B cell (primary cell): Measurements from ENCODE around the gene PHACTR2. TPM values are rescaled to one million over a fixed set of nuclear protein-coding genes. Genes with fewer than 3 reads are reported as not detected.

ENCODE experiments used
- ATAC-seq: fragments of 200-7000 bp; cut with Tn5 transposase; one replicate; pipeline ENCODE4 v1.10.0; 2021; ENCODE audit warnings: low read depth, mild to moderate bottlenecking, moderate number of reproducible peaks, moderate library complexity
- CTCF ChIA-PET: fragments of 350-600 bp; sonication (Branson Sonifier 250); formaldehyde crosslinking; loops from one replicate; lab custom pipeline; 2021; ENCODE audit warnings: antibody characterized with exemption, inconsistent platforms; lab: Charles Lee
- POLR2A ChIA-PET: fragments of 350-600 bp; sonication (Branson Sonifier 250); formaldehyde crosslinking; loops from one replicate; lab custom pipeline; 2021; ENCODE audit warnings: antibody characterized with exemption; lab: Charles Lee
- DNase-seq: peaks from one replicate; pipeline ENCODE4 v3.0.0; 2013
- H2AFZ ChIP-seq: 2 replicates; pipeline ENCODE4 v1.6.1; 2012; ENCODE audit warnings: mild to moderate bottlenecking, low read depth, low read length; ENCODE audit not compliant: insufficient read depth, poor library complexity, severe bottlenecking
- H3K27ac ChIP-seq, 2 donors: 1 replicate in 1 of 2; 2 replicates in 1 of 2; pipeline ENCODE4 v1.5.1; 2012 to 2013; ENCODE audit warnings: low read length in 2 of 2, mild to moderate bottlenecking in 2 of 2, moderate library complexity in 1 of 2
- H3K27me3 ChIP-seq, 4 experiments: fragments of 200-600 bp in 1 of 4; sonication (generic) in 1 of 4; replicated peaks in 1 of 4; 1 replicate in 2 of 4; 2 replicates in 2 of 4; pipeline versions ENCODE4 v1.6.1 to v1.7.0; 2013 to 2016; ENCODE audit warnings: low read length in 3 of 4, mild to moderate bottlenecking in 2 of 4, mixed read lengths in 1 of 4, moderate library complexity in 1 of 4; ENCODE audit not compliant: insufficient read depth in 4 of 4, control insufficient read depth in 3 of 4; ENCODE audit errors: control extremely low read depth in 1 of 4
- H3K36me3 ChIP-seq, 2 experiments: replicated peaks in 1 of 2; 1 replicate in 1 of 2; 2 replicates in 1 of 2; pipeline versions ENCODE4 v1.6.1 to v1.7.1; 2013; ENCODE audit warnings: low read length in 1 of 2; ENCODE audit not compliant: insufficient read depth in 2 of 2, control insufficient read depth in 1 of 2; ENCODE audit errors: control extremely low read depth in 1 of 2, extremely low read depth in 1 of 2
- H3K4me1 ChIP-seq, 2 donors: fragments of 200-600 bp in 1 of 2; sonication (generic) in 1 of 2; 1 replicate in 1 of 2; 2 replicates in 1 of 2; pipeline versions ENCODE4 v1.5.1 to v1.6.1; 2013 to 2017; ENCODE audit warnings: low read length in 2 of 2; ENCODE audit not compliant: control insufficient read depth in 2 of 2, insufficient read depth in 2 of 2
- H3K4me2 ChIP-seq: replicated peaks from 2 replicates; pipeline ENCODE3; 2012; ENCODE audit warnings: mild to moderate bottlenecking, low read depth, low read length; ENCODE audit not compliant: poor library complexity, severe bottlenecking
- H3K4me3 ChIP-seq, 5 experiments: fragments of 200-600 bp in 1 of 5; sonication (generic) in 1 of 5; 1 replicate in 3 of 5; 2 replicates in 2 of 5; pipeline versions ENCODE4 v1.5.1 to v1.7.0; 2011 to 2016; ENCODE audit warnings: low read length in 4 of 5, mild to moderate bottlenecking in 4 of 5, low read depth in 2 of 5, control low read depth in 1 of 5, moderate library complexity in 1 of 5; ENCODE audit not compliant: insufficient read depth in 1 of 5; ENCODE audit errors: control extremely low read depth in 1 of 5, extremely low read depth in 1 of 5
- H3K79me2 ChIP-seq: fragments of 200-600 bp; sonication (generic); one replicate; pipeline ENCODE4 v1.6.0; 2016; ENCODE audit warnings: low read length; ENCODE audit not compliant: control insufficient read depth, insufficient read depth
- H3K9ac ChIP-seq: fragments of 200-600 bp; sonication (generic); 2 replicates; pipeline ENCODE4 v1.6.1; 2017; ENCODE audit warnings: mild to moderate bottlenecking, low read length, moderate library complexity
- H3K9me3 ChIP-seq, 3 donors: one replicate each; pipeline versions ENCODE4 v1.6.1 to v1.7.1; 2013; ENCODE audit warnings: low read length in 2 of 3; ENCODE audit not compliant: control insufficient read depth in 2 of 3, insufficient read depth in 1 of 3; ENCODE audit errors: control extremely low read depth in 1 of 3
- H4K20me1 ChIP-seq: 2 replicates; pipeline ENCODE4 v1.6.0; 2012; ENCODE audit warnings: mild to moderate bottlenecking, low read length; ENCODE audit not compliant: insufficient read depth, control insufficient read depth, poor library complexity, severe bottlenecking
- H3K27ac Mint-ChIP-seq: one replicate; pipeline ENCODE4 v1.8.0; 2021; ENCODE audit warnings: mixed read lengths
- H3K27me3 Mint-ChIP-seq: one replicate; pipeline ENCODE4 v1.8.0; 2021; ENCODE audit warnings: mixed read lengths
- H3K4me1 Mint-ChIP-seq: one replicate; pipeline ENCODE4 v1.8.0; 2021; ENCODE audit warnings: mixed read lengths
- H3K4me3 Mint-ChIP-seq: one replicate; pipeline ENCODE4 v1.8.0; 2021; ENCODE audit warnings: mixed read lengths
- H3K9me3 Mint-ChIP-seq: one replicate; pipeline ENCODE4 v1.8.0; 2022; ENCODE audit warnings: mixed read lengths; ENCODE audit not compliant: insufficient read depth
- CTCF ChIP-seq: fragments of 200-600 bp; IDR thresholded peaks from one replicate; pipeline ENCODE4 v1.8.0; 2022; ENCODE audit warnings: antibody characterized with exemption, mild to moderate bottlenecking
- EZH2 ChIP-seq: IDR thresholded peaks from 2 replicates; pipeline ENCODE4 v1.6.1; 2012; ENCODE audit warnings: borderline replicate concordance, low read depth, mild to moderate bottlenecking, moderate library complexity, low read length; ENCODE audit not compliant: insufficient read depth, poor library complexity, severe bottlenecking
- WGBS: methylation state at CpG from one replicate; pipeline ENCODE4 v1.1.5; 2013; ENCODE audit warnings: missing lambda C conversion rate; ENCODE audit not compliant: insufficient coverage; 5-methylcytosine and 5-hydroxymethylcytosine counted together
- intact Hi-C: fragments of 100-400 bp; cut with micrococcal nuclease; formaldehyde crosslinking; loops from one replicate; pipeline ENCODE4 v1.10.0; 2022
- polyA plus RNA-seq: library from polyadenylated mRNA; depleted of rRNA; stranded (reverse); fragments of >200 nt; gene quantifications from 2 replicates; pipeline ENCODE4 v1.2.3, GENCODE V29; 2012
- total RNA-seq, 2 donors: library from RNA; stranded (reverse); fragments of 120-200 nt in 1 of 2; gene quantifications; 1 replicate in 1 of 2; 2 replicates in 1 of 2; pipeline versions ENCODE4 v1.2.3 to v1.2.4, GENCODE V29; 2013 to 2022

Gene PHACTR2
- total and polyA plus RNA-seq, 2 donors (not counting 1 experiment from before 2014, with no cell fraction given) = 1.1 to 10.6 TPM

DNA sequence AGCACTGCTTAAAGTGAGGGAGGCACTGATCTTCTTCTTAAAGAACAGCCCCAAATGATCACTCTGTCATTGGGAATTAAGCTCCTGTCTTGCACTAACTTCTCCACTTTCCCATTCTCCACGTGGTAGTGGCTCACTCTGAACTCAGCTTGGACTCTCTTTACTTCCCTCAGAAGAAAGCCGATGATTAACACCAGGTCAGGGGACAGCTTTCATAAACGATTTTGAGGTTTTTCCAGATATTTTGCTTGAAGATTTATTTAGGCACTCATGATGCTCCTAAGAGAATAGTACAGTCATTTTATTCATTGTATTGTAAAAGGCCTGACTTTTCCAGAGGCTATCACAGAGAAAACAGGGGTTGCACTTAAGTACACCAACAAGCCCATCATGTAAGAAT lies 84.4 kb downstream of the PHACTR2 start:
- POLR2A ChIA-PET = no interaction called here
- no peaks in the 10 kb centered on the region for H3K9me3 Mint-ChIP-seq
- no peaks in the 10 kb centered on the region for H3K27me3 Mint-ChIP-seq
- no peak overlapping the region for H3K4me3 ChIP-seq
- ATAC-seq (no peak), DNase-seq (no peak)
- CTCF ChIA-PET = no interaction called here
- no peaks in the 10 kb centered on the region for H3K4me1 ChIP-seq
- intact Hi-C loops = no loop called here
- H2AFZ ChIP-seq = no peak overlapping the region
- H3K27ac ChIP-seq = no peak overlapping the region
- no peaks in the 10 kb centered on the region for H3K27me3 ChIP-seq
- no peak overlapping the region for H3K9ac ChIP-seq
- H3K79me2 ChIP-seq = no peaks in the 10 kb centered on the region
- H3K27ac Mint-ChIP-seq = no peak overlapping the region
- peaks cover 3% of the 10 kb centered on the region for H3K4me1 Mint-ChIP-seq
- no peaks in the 10 kb centered on the region for H4K20me1 ChIP-seq
- no peak overlapping the region for H3K4me2 ChIP-seq
- no CpG with 5 or more reads among the region's 3 CpGs for WGBS
- H3K36me3 ChIP-seq = no peaks in the 10 kb centered on the region
- TF ChIP-seq CTCF (no peak), EZH2 (no peak)
- H3K4me3 Mint-ChIP-seq = no peak overlapping the region
- no peaks in the 10 kb centered on the region for H3K9me3 ChIP-seq

- ATAC-seq (no peak), DNase-seq (no peak)
- H3K4me3 Mint-ChIP-seq = no peak overlapping the region
- 89% methylated on average over 2 of the region's 8 CpGs for WGBS
- Histone ChIP-seq H3K79me2 (no peaks in the 10 kb centered on the region), H3K27ac (no peak overlapping the region), H2AFZ (no peak overlapping the region), H3K36me3 (no peaks in the 10 kb centered on the region), H3K4me2 (no peak overlapping the region), H3K9me3 (no peaks in the 10 kb centered on the region), H3K4me1 (no peaks in the 10 kb centered on the region), H3K27me3 (no peaks in the 10 kb centered on the region), H4K20me1 (no peaks in the 10 kb centered on the region), H3K4me3 (no peak overlapping the region), H3K9ac (no peak overlapping the region)
- ChIA-PET CTCF (no interaction called here), POLR2A (no interaction called here)
- TF ChIP-seq EZH2 (no peak), CTCF (no peak)
- H3K27ac Mint-ChIP-seq = no peak overlapping the region
- no peaks in the 10 kb centered on the region for H3K27me3 Mint-ChIP-seq
- H3K9me3 Mint-ChIP-seq = no peaks in the 10 kb centered on the region
- H3K4me1 Mint-ChIP-seq = no peaks in the 10 kb centered on the region
- intact Hi-C loops = no loop called here
Observed at GRCh38 chr6:143765422-143766184, 87.8 kb downstream of the PHACTR2 start.
